GM12874 (cell line): ENCODE data around the gene TBC1D8.

Experiments
- TF ChIP-seq, protein P1 (sequence below): IDR thresholded peaks from 2 replicates; pipeline ENCODE4 v1.5.1; 2011; ENCODE audit warnings: low read depth, mild to moderate bottlenecking, control low read depth, low read length, moderate library complexity; ENCODE audit not compliant: insufficient read depth

The TBC1D8 gene

DNA sequence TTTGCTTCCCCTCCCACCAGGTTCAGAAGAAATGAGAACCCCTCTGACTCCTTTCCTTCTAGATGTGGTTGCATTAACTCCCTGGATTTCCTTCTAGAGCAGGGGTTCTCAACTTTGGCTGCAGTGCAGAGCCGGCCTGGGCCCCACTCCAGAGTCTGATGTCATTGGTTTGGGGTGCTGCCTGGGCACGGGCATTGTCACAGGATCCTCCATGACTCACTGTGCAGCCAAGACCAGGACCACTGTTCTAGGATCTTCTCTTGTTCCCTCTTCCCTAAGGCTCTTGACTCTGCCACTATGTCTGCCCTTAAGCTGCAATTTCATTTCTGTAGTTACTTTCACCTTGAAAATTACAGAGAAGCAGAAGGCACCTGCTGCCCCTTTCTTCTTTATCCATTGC lies 31.8 kb downstream of the TBC1D8 start:
- TF ChIP-seq, protein P1, sequence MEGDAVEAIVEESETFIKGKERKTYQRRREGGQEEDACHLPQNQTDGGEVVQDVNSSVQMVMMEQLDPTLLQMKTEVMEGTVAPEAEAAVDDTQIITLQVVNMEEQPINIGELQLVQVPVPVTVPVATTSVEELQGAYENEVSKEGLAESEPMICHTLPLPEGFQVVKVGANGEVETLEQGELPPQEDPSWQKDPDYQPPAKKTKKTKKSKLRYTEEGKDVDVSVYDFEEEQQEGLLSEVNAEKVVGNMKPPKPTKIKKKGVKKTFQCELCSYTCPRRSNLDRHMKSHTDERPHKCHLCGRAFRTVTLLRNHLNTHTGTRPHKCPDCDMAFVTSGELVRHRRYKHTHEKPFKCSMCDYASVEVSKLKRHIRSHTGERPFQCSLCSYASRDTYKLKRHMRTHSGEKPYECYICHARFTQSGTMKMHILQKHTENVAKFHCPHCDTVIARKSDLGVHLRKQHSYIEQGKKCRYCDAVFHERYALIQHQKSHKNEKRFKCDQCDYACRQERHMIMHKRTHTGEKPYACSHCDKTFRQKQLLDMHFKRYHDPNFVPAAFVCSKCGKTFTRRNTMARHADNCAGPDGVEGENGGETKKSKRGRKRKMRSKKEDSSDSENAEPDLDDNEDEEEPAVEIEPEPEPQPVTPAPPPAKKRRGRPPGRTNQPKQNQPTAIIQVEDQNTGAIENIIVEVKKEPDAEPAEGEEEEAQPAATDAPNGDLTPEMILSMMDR = no peak

DNA sequence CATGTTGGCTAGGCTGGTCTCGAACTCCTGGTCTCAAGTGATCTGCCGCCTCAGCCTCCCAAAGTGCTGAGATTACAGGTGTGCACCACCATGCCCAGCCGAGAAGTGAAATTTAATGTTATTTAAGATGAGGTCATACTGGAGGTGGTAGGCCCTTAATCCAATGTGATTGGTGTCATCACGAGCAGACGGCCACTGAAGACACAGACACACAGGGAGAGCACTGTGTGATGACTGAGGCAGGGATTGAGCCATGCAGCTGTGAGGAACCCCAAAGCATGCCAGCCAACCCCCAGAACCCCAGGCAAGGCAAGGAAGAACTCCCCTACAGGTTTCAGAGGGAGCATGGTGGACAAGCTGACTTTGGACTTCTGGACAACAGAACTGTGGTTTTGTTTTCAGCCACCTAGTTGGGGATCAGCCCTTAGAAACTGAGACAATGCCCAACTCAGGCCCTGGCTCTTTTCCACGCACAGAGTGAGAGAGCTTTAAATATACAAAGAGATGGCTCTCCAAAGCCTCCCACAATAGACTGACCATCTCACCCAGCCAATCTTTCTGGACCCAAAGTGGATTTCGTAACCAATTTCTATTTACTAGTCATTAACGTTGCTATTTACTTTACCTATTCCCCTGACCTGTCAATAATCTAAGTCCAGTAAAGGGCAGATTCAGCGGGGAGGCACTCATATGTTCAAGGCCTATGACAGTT lies 34.2 kb downstream of the TBC1D8 start:
- TF ChIP-seq, protein P1 = no peak

- TF ChIP-seq, protein P1 = no peak
These were observed 34.8 kb downstream of the TBC1D8 start for GRCh38 chr2:101116348-101116747.

DNA sequence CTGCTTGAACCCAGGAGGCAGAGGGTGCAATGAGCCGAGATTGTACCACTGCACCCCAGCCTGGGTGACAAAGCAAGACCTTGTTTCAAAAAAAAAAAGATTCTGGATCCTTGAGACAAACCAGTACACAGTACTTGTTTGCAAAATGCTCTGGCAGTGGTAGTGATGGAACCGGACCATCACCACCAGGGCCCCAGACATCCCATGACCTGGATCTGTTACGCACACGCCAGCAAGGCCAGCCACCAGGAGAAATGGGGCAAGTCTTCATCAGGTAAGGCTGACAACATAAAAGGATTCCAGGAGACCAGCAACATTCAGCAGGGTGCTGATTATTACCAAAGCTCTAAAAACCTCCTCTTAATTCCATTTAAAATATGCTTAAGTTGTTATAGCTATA lies 35.5 kb downstream of the TBC1D8 start:
- TF ChIP-seq, protein P1 = no peak

DNA sequence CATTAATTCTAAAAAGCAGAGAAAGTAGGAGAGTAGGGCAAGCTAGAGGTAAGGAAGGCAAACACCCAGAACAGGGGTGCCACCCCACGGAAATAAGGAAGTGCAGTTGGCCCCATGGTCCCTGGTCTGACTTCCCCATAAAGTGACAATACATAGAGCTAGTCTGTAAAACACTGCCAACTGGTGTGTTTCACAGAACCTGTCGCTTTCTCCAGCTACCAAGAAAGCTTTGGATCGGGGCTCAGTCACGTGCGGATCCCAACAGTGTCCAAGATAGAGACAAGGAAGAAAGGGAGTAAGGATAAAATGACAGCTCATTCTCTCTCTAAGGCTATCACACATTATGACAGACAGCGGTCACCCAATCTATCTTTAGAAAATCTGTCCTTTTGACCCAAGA lies 36.4 kb downstream of the TBC1D8 start:
- TF ChIP-seq, protein P1 = no peak

DNA sequence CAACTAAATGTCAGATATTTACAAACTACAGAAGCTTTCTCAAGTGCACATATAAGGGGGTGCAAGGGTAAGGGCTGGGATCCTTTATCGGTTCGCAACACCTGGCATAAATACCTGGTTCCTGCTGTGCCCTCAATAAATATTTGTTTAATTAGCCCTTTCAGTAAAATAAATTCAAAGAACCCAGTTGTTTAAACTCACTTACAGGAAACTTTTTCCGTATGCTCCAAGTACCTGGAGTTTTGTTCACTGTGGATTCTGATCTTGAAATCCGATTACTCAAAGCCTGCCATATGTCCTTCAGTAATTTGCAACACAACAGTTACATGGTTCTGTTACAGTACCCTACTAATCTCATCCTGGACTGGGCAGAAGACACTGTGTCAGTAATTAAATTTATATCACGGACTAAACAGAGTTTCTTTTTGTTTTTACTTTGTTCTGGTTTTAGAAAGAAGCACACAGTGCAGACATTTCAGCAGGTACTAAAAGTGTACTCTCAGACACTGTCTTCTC lies 36.9 kb downstream of the TBC1D8 start:
- TF ChIP-seq, protein P1 = no peak

DNA sequence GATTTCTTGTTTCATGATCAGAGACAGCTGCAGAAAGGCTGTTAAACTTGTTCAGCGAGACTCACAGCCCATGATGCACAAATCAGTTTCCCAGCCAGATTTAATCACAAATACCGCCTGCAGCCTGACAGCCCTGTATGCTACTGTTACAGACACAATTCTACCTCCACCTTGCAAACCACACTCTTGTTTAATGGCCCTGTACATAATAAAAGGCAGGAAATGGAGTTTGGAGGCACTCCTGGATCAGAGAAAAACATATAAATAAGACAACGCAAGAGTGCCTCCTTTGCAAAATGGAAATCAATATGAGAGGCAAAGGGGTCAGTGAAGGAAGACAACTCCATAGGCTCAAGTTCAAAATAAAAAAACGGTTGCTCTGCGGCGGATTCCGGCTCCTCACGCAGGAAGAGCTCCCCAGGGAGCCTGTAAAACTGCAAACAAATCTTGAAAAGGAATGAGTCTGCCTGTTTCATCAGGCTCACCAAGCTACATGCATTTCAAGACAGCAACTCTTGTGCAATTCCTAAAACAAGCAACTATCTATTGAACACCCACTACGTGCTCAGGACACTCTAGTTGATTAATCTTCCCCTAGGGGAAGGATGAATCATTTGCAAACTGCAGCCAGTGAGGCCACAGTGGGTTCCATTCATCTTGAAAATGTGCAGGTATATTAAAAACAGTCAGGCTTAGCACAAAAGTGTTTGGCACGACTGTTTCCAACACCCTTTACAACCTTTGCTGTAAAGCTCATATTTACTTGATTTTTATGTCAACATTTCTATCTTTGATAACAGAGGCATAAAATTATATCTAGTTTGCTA lies 37.5 kb downstream of the TBC1D8 start:
- TF ChIP-seq, protein P1 = no peak
